Activated CD4-positive, alpha-beta T cell treated with anti-CD3 and anti-CD28 coated beads for 36 hours (primary cell): ENCODE results near the gene RASSF3. TPM values are rescaled to one million over a fixed set of nuclear protein-coding genes. Genes with fewer than 3 reads are reported as not detected.
"Not testable (repeated sequence)": the region's sequence is repeated elsewhere in the genome, so short reads cannot be mapped to it uniquely, and the experiment has no call there.

Experiments used
- ATAC-seq: fragments of 200-7000 bp; cut with Tn5 transposase; one replicate; pipeline ENCODE4 v1.10.0; 2021; ENCODE audit warnings: mild to moderate bottlenecking, moderate library complexity
- CTCF ChIA-PET: fragments of 350-600 bp; sonication (Branson Sonifier 250); formaldehyde crosslinking; loops from one replicate; lab custom pipeline; 2021; ENCODE audit warnings: antibody characterized with exemption; lab: Charles Lee
- POLR2A ChIA-PET: fragments of 350-600 bp; sonication (Branson Sonifier 250); formaldehyde crosslinking; loops from one replicate; lab custom pipeline; 2021; ENCODE audit warnings: antibody characterized with exemption, inconsistent platforms; lab: Charles Lee
- DNase-seq: peaks from one replicate; pipeline ENCODE4 v3.0.0-alpha.2; 2020
- H3K27ac Mint-ChIP-seq: one replicate; pipeline ENCODE4 v1.8.0; 2021; ENCODE audit warnings: mixed read lengths
- H3K27me3 Mint-ChIP-seq: one replicate; pipeline ENCODE4 v1.8.0; 2021; ENCODE audit warnings: mixed read lengths
- H3K36me3 Mint-ChIP-seq: one replicate; pipeline ENCODE4 v1.8.0; 2021; ENCODE audit warnings: low read depth, mixed read lengths
- H3K4me1 Mint-ChIP-seq: one replicate; pipeline ENCODE4 v1.8.0; 2021; ENCODE audit warnings: mixed read lengths
- H3K4me3 Mint-ChIP-seq: one replicate; pipeline ENCODE4 v1.8.0; 2021; ENCODE audit warnings: mild to moderate bottlenecking, moderate library complexity, mixed read lengths
- H3K9me3 Mint-ChIP-seq: one replicate; pipeline ENCODE4 v1.8.0; 2021; ENCODE audit warnings: low read depth, mixed read lengths
- intact Hi-C, 2 experiments: fragments of 100-400 bp; cut with DNase I in 1 of 2; cut with micrococcal nuclease in 1 of 2; formaldehyde crosslinking; loops; one replicate each; pipeline versions ENCODE4 v1.14.2 to v1.15.1; 2022 to 2024; cut with DNase I, micrococcal nuclease
- total RNA-seq, 2 experiments: library from RNA; stranded (reverse); gene quantifications; one replicate each; pipeline ENCODE4 v1.2.3, GENCODE V29; 2021

RASSF3 gene
- total RNA-seq, 2 experiments from 2014 or later, result 38.0 to 39.0 TPM

DNA sequence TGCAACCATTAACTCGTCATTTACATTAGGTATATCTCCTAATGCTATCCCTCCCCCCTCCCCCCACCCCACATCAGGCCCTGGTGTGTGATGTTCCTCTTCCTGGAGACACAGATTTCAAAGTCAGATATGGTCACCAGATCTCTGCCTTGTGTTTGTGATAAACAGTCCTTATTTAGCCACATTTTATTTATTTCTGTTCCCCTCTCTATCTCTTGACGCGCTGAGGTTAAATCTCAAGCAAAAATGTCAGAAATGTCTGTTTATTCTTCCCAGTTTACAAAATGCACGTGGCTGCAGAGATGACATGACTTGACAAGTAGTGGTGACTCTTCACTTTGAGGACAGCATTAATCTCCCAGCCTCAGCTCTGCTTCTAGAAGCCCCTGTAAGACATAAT, 11.5 kb upstream of the RASSF3 start:
- H3K27me3 Mint-ChIP-seq, result no peaks in the 10 kb centered on the region
- no peak overlapping the region for H3K27ac Mint-ChIP-seq
- H3K36me3 Mint-ChIP-seq, result no peaks in the 10 kb centered on the region
- CTCF ChIA-PET, result interaction anchor here (0.7 to 2.9 kb wide), 4 partner anchors 9 to 49 kb away, joined by 3 to 10 read pairs (median 3); no protein-coding TSS in a partner anchor
- H3K4me3 Mint-ChIP-seq, result peak overlapping the region; percentile 44
- peaks cover 39% of the 10 kb centered on the region for H3K4me1 Mint-ChIP-seq
- ATAC-seq (peak; percentile 45), DNase-seq (no peak)
- H3K9me3 Mint-ChIP-seq, result no peaks in the 10 kb centered on the region
- intact Hi-C loops, result loop anchor here (1.0 to 5.0 kb wide), 2 partner anchors 9 to 207 kb away; partner anchors contain the start of gene C12orf56 (in 1 of the 2)
- POLR2A ChIA-PET, result no interaction called here

DNA sequence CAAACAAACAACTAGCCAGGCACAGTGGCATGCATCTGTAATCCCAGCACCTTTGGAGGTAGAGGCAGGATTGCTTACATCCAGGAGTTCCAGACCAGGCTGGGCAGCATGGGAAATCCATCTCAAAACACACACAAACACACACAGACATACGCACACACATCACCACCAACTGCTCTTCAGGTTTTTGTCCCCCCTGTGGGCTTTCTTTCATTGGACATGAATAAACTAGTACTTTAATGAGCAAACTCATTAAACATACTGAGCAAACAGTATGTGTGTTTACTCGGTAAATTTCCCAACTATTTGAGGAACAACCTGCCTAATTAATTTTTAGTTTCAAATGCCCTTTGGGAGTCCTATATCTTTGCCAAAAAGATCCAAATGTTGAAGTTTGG, 10.1 kb upstream of the RASSF3 start:
- ATAC-seq, result no peak
- POLR2A ChIA-PET, result no interaction called here
- Mint-ChIP-seq H3K9me3 (no peaks in the 10 kb centered on the region), H3K27me3 (no peaks in the 10 kb centered on the region), H3K4me1 (peaks cover 35% of the 10 kb centered on the region), H3K4me3 (peak overlapping the region; percentile 24), H3K36me3 (no peaks in the 10 kb centered on the region), H3K27ac (peak overlapping the region; percentile 31)
- CTCF ChIA-PET, result interaction anchor here (1.0 kb wide), 1 partner anchor 11 kb away, joined by 3 read pairs; no protein-coding TSS in a partner anchor
- no peak for DNase-seq
- intact Hi-C loops, result no loop called here

DNA sequence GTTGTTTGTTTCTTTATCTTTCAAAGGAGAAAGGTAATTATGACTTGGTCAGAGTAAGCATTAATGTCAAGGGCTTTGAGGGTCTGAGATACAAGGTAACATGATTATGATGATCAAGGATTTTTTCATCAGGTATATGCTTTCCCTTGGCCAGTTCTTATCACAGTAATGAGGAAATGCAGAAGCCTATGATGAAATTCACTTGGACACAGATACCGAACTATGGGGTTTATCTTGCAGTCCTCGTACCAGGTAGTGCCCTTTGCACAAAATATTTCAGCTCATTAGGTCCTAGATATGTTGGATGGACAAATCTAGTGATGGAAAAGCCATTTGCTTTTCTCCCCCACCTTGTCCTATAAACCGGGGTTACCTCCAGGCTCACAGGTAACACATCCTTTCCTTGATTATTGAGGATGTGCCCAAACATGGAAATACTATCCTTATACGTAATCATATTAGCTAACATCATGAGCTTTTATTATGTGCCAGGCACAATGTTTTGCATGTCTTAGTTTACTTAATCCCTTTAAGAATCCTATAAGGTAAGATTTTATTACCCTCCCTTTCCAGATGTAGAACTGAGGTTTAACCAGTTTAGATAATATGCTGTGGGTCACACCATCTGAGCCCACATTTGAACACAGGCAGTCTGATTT, 7.0 kb upstream of the RASSF3 start:
- ChIA-PET CTCF (interaction anchor here (0.6 to 1.5 kb wide), 7 partner anchors 10 to 95 kb away, joined by 3 to 5 read pairs (median 4); no protein-coding TSS in a partner anchor), POLR2A (interaction anchor here (0.6 kb wide), 1 partner anchor 22 kb away, joined by 4 read pairs; no protein-coding TSS in a partner anchor)
- Mint-ChIP-seq H3K27ac (no peak overlapping the region), H3K9me3 (no peaks in the 10 kb centered on the region), H3K36me3 (no peaks in the 10 kb centered on the region), H3K4me1 (peaks cover 21% of the 10 kb centered on the region), H3K27me3 (no peaks in the 10 kb centered on the region), H3K4me3 (no peak overlapping the region)
- intact Hi-C loops, result no loop called here
- ATAC-seq (no peak), DNase-seq (no peak)

DNA sequence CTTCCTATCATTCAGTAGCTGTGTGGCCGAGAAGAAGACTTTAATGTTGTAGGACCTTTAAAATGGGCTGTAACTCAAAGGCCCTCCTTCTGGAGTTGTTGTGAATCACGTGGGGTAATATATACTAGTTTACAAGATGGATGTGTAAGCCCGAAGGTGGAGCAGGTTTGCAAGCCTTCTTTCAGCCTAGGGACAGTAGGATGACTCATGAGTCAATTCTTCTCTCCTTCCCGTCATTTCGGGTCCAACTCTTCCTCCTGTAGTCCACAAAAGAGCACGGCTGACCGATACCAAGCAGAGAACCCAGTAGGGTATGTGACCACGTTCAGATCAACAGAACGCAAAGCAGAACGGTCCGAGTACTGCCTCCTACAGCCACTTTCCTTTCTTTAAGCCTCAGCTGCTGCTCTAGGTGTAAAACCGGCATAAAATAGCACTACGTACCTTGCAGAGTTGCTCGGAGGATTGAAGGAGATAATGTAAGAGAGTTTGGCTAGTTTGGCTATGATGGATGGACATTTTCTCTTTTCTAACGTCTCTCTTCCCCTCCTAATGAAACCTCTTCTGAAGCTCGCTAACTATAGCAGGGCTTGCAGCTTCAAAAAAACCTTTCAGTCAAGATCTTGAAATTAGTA, 1.3 kb upstream of the RASSF3 start:
- Mint-ChIP-seq H3K9me3 (no peaks in the 10 kb centered on the region), H3K4me1 (peaks cover 26% of the 10 kb centered on the region), H3K4me3 (peak overlapping the region; percentile 80), H3K27ac (peak overlapping the region; percentile 92), H3K36me3 (peaks cover 13% of the 10 kb centered on the region), H3K27me3 (no peaks in the 10 kb centered on the region)
- peak; percentile 64 for DNase-seq
- intact Hi-C loops, result loop anchor here (1.0 to 2.0 kb wide), 6 partner anchors 10 to 205 kb away; partner anchors contain the start of genes TBK1 (in 1 of the 2) and XPOT (in 1 of the 2)
- ChIA-PET CTCF (interaction anchor here (0.8 to 4.8 kb wide), 18 partner anchors 8 to 92 kb away, joined by 3 to 32 read pairs (median 4); no protein-coding TSS in a partner anchor), POLR2A (interaction anchor here (0.9 kb wide), 1 partner anchor 85 kb away, joined by 3 read pairs; no protein-coding TSS in a partner anchor)
- peak; percentile 59 for ATAC-seq

DNA sequence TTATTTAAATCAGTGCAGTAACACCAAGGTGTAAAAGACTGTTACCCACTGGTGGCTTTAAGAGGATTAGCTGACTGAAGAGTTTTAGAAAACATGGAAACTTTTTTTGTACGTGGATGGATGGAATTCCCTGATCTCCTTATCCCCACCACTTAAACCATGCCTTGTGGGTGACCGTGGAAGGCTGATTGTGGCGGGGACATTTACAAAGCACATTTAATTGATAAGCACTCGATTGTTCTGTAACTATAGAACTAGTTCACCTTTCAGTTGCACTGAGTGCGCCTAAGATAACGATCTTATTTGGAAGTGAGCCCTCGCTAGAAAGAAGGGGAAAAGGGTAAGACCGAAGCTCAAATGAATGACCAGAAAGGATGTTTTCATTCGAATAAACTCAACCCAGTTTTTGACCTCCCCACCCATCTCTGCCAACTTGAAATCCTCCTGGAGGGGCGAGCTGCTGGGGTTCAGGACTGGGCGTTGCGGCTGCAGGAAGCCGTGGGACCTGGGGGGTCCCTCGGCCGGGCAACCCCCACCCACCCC, 688 bp upstream of the RASSF3 start:
- ATAC-seq (peak; percentile 3), DNase-seq (no peak)
- Mint-ChIP-seq H3K36me3 (peaks cover 16% of the 10 kb centered on the region), H3K27ac (peak overlapping the region; percentile 92), H3K4me3 (peak overlapping the region; percentile 80), H3K27me3 (no peaks in the 10 kb centered on the region), H3K9me3 (no peaks in the 10 kb centered on the region), H3K4me1 (peaks cover 30% of the 10 kb centered on the region)
- ChIA-PET CTCF (interaction anchor here (0.8 to 4.8 kb wide), 14 partner anchors 9 to 91 kb away, joined by 3 to 32 read pairs (median 4); no protein-coding TSS in a partner anchor), POLR2A (interaction anchor here (0.9 kb wide), 1 partner anchor 85 kb away, joined by 3 read pairs; no protein-coding TSS in a partner anchor)
- intact Hi-C loops, result loop anchor here (1.0 to 5.0 kb wide), 12 partner anchors 16 to 1693 kb away; partner anchors contain the start of genes GNS (in 1 of the 2), HELB (in 1 of the 2), KICS2 (in 1 of the 2) and LEMD3 (in 1 of the 2)

DNA sequence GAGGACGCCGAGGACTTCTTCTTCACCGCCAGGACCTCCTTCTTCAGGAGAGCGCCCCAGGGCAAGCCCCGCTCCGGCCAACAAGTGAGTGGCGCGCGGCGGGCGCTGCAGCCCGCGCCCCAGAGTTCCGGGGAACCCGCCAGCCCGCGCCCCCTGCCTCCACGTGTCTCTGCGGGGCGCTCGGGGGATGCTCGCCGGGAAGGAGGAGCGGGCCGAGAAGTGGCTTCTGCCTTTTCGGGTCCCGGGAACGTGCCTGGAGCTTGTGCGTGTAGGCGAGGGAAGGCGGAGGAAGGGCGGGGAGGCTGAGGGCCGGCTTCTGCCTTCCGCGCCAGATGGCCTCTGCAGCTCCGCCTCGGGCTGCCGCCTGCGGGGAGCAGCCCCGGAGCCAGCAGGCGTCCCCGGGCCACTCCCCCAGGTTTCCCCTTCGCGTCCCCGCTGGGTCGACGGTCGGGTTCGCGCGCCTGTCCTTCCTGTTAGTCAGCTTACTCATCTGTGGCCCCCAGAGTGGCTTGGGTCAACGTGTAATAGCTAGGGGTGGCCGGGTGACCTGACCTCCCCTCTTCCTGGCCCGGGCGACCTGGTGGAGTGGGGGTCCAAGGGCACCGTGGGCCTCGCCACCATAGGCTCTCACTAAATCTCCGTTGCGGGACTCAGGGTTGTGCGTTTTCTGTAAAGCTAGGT, 505 bp downstream of the RASSF3 start:
- Mint-ChIP-seq H3K27me3 (no peaks in the 10 kb centered on the region), H3K27ac (peak overlapping the region; percentile 90), H3K9me3 (no peaks in the 10 kb centered on the region), H3K4me1 (peaks cover 40% of the 10 kb centered on the region), H3K36me3 (peaks cover 24% of the 10 kb centered on the region), H3K4me3 (peak overlapping the region; percentile 80)
- POLR2A ChIA-PET, result interaction anchor here (0.5 to 0.6 kb wide), 4 partner anchors 9 to 87 kb away, joined by 3 to 4 read pairs (median 4); no protein-coding TSS in a partner anchor
- peak; percentile 43 for ATAC-seq
- CTCF ChIA-PET, result interaction anchor here (0.8 to 4.7 kb wide), 5 partner anchors 10 to 86 kb away, joined by 3 to 32 read pairs (median 3); no protein-coding TSS in a partner anchor
- peak; percentile 82 for DNase-seq
- intact Hi-C loops, result loop anchor here (1.0 to 5.0 kb wide), 8 partner anchors 15 to 1692 kb away; partner anchors contain the start of genes GNS (in 1 of the 2), HELB (in 1 of the 2), KICS2 (in 1 of the 2) and LEMD3 (in 1 of the 2)

DNA sequence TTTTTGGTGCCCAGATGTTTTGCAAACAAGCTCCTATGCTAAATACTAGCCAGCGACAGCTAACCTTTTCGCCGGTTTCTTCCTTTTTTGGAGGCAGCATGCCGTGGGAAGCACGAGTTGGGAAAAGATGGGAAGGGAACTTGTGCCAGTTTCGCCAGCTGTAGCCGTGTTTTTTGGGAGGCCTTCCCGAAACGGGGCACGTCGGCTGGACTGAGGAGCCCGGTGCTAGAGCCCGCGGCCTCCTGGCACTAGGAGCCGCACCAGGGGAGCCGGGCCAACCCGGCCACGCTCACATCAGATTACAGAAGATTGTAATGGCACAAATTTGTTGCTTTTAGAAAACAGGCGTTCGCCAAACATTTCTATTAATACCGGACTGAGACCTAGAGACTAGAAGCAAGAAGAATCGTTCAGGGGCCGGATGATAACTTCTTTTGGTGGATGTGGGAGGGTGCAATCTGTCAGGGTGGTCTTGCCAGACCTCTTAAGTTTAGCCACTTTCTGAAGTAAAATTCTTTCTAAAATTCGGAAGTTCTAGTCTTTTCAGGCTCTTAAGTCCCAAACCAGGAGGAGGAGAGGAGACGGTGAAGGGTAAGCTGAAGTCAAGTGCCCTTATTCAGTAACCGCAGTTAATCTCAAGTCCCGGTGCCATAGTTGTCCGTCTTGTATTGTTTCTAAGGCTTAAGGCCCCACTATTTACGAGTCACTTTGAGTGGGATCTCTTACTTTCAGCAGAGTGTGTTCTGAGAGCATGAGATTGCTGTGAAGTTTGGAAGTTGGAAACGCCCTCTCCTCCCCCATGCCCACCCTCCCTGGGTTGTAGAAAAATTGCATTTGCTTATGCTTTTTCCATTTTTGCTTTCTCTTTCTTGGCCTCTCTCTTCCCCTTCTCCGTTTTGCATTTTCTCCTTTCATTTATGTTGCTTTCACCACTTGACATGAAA, 1.3 kb downstream of the RASSF3 start:
- no peaks in the 10 kb centered on the region for H3K9me3 Mint-ChIP-seq
- peak overlapping the region; percentile 90 for H3K27ac Mint-ChIP-seq
- DNase-seq (peak; percentile 43), ATAC-seq (no peak)
- ChIA-PET POLR2A (interaction anchor here (0.6 kb wide), 3 partner anchors 9 to 61 kb away, joined by 3 to 4 read pairs (median 4); no protein-coding TSS in a partner anchor), CTCF (interaction anchor here (0.8 to 4.7 kb wide), 4 partner anchors 11 to 85 kb away, joined by 3 to 32 read pairs (median 3); no protein-coding TSS in a partner anchor)
- H3K4me3 Mint-ChIP-seq, result peak overlapping the region; percentile 80
- H3K4me1 Mint-ChIP-seq, result peaks cover 48% of the 10 kb centered on the region
- no peaks in the 10 kb centered on the region for H3K27me3 Mint-ChIP-seq
- intact Hi-C loops, result loop anchor here (2.0 to 5.0 kb wide), 5 partner anchors 57 to 1691 kb away; partner anchors contain the start of genes HELB (in 1 of the 2), KICS2 (in 1 of the 2) and LEMD3 (in 1 of the 2)
- peaks cover 32% of the 10 kb centered on the region for H3K36me3 Mint-ChIP-seq

DNA sequence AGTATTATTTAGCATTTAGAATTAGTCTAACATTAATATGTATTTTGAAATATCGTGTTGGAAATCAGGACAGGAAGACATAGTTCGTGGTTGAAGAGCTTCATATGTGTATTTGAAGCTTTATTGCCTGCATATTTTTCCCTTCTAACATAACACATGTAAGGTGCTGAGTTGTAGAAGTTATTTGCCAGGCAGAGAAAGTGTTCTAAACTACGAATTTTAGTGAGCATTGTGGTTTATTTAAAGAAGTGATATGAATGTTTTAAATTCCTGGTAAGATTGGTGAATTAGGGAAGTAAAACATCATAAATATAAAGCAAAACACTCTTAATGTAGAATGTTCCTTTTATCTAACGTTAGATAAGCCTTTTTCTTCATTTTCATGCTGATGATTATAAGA, 2.5 kb downstream of the RASSF3 start:
- Mint-ChIP-seq H3K9me3 (no peaks in the 10 kb centered on the region), H3K4me1 (peaks cover 51% of the 10 kb centered on the region), H3K27ac (peak overlapping the region; percentile 90), H3K27me3 (no peaks in the 10 kb centered on the region), H3K36me3 (peaks cover 36% of the 10 kb centered on the region), H3K4me3 (peak overlapping the region; percentile 80)
- POLR2A ChIA-PET, result interaction anchor here (0.5 to 0.6 kb wide), 2 partner anchors 11 to 17 kb away, joined by 3 to 6 read pairs; no protein-coding TSS in a partner anchor
- ATAC-seq (no peak), DNase-seq (no peak)
- intact Hi-C loops, result loop anchor here (5.0 kb wide), 4 partner anchors 156 to 1689 kb away; partner anchors contain the start of genes HELB (in 1 of the 2), KICS2 (in 1 of the 2) and LEMD3 (in 1 of the 2)
- CTCF ChIA-PET, result interaction anchor here (0.6 to 1.0 kb wide), 2 partner anchors 62 to 70 kb away, joined by 4 to 5 read pairs; no protein-coding TSS in a partner anchor

DNA sequence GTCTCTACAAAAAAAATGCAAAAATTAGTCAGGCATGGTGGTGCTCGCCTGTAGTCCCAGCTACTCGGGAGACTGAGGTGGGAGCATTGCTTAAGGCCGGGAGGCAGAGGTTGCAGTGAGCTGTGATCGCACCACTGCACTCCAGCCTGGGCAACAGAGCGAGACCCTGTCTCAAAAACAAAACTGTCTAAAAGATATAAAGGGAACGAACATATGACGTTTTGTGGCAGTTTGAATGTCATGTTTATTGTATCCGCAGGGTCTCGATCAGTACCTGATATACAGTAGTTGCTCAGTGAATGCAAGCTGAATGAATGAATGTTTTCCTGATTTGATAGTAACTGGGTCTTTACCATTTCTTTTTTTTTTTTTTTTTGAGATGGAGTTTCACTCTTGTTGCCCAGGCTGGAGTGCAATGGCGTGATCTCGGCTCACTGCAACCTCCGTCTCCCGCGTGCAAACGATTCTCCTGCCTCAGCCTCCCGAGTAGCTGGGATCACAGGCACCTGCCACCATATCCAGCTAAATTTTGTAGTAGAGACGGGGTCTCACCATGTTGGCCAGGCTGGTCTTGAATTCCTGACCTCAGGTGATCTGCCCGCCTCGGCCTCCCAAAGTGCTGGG, 3.6 kb downstream of the RASSF3 start:
- intact Hi-C loops, result loop anchor here (5.0 kb wide), 4 partner anchors 157 to 1688 kb away; partner anchors contain the start of genes HELB (in 1 of the 2), KICS2 (in 1 of the 2) and LEMD3 (in 1 of the 2)

More for the DNA sequence above, 3.6 kb downstream of the RASSF3 start:
- H3K27me3 Mint-ChIP-seq, H3K9me3 Mint-ChIP-seq, ATAC-seq, DNase-seq: not testable (repeated sequence)
- Mint-ChIP-seq H3K36me3 (peaks cover 38% of the 10 kb centered on the region), H3K4me3 (peak overlapping the region; percentile 80), H3K27ac (peak overlapping the region; percentile 90), H3K4me1 (peaks cover 45% of the 10 kb centered on the region)
- ChIA-PET CTCF (interaction anchor here (0.6 to 1.4 kb wide), 9 partner anchors 13 to 1321 kb away, joined by 3 to 5 read pairs (median 3); no protein-coding TSS in a partner anchor), POLR2A (interaction anchor here (0.6 kb wide), 1 partner anchor 67 kb away, joined by 3 read pairs; no protein-coding TSS in a partner anchor)
